ENCODE data around the gene PTGIS. TPM values are rescaled to one million over a fixed set of nuclear protein-coding genes. Genes with fewer than 3 reads are reported as not detected.
A peak's percentile ranks its signal among the peaks of the same experiment; 100 is the strongest.
"Not testable (repeated sequence)": the region's sequence is repeated elsewhere in the genome, so short reads cannot be mapped to it uniquely, and the experiment has no call there.

The PTGIS gene
- polyA plus RNA-seq, 3 donors, result 32.4 to 38.9 (median 34.6) TPM

DNA sequence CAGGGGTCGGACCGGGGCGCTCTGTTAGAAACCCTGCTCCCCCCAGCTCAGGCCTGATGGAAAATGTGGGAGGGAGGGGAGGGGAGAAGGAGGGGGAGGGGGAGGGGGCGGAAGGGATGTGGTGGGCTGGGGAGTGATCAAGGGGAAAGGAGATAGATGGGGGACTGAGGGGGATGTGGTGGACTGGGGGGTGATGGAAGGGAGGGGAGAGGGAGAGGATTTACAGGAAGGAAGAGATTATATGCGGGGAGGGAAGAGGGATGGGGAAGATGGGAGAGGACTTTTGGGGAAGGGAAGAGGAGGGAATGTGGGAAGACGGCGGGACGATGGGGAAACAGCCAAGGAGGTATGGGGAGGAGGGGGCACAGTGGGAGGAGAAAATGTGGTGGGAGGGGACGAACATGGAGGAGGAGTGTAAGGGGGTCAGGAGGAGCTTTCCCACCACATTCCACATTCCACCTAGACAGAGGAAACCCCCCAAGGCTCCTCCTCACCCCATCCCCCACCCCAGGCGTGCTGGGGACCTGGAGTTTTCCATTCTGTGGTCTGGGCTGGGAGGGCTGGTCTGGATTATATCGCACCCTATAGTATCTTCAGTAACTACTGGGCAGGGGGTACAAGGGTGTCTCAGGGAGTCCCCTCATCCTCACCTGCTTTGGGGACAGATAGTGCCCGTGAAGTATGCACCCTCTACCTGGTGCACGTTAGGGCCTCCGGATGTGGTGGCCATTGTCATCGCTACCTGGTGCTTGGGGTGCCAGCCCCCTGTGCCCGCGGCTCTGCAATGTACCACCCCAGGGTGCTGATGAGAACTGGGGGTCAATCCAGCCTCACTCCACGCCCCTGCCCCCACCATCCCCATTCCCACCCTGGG, 578 bp upstream of the PTGIS start:
- DNase-seq (ENCODE audit: extremely low read depth in 1 of 11, low read depth in 9 of 11, low spot score in 4 of 11), result peak in 3 of 11 donors; percentile 50 to 72 (median 51)

DNA sequence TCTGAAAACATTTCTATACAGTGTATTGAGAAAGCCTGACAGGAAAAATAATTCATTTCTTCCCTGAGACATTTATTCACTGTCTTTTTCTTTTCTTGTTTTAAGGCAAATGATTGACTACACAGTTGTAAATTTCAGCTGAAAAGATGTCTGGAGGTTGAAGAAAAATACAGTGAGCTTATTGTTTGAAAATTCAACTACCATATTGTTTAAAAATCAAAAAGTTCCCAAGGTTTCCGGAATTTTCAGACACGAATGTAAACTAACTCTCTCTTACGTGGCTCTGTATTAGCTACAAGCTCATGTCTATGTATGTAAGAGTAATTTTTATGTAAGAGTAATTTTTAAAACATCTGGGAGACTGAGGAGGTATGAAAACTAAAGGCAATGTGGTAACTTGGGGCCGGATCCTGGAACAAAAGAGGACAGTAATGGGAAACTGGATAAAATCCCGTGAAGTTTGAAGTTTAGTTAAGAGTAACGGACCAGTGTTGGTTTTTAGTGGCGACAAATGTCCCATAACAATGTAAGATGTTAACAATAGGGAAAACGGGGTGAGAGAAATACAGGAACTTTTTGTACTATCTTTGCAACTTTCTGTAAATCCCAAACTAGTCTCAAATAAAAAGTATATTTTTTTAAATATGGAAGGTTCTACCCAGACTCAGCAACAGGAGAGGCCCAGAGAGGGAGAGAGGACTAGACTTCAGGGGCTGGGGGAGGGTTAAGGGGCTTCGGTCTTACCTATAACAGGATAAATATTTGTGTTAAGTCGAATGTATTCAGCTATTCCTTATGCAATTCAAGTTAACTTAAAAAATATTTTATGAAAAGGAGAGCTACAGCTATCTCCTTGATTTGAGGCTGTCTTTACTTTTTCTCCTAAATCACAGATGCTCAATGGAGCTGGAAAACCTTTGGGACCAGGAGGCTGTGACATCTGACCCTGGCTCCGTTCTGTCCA, 1.3 kb downstream of the PTGIS start:
- no peak for DNase-seq (ENCODE audit: extremely low read depth in 1 of 11, low read depth in 9 of 11, low spot score in 4 of 11)

DNA sequence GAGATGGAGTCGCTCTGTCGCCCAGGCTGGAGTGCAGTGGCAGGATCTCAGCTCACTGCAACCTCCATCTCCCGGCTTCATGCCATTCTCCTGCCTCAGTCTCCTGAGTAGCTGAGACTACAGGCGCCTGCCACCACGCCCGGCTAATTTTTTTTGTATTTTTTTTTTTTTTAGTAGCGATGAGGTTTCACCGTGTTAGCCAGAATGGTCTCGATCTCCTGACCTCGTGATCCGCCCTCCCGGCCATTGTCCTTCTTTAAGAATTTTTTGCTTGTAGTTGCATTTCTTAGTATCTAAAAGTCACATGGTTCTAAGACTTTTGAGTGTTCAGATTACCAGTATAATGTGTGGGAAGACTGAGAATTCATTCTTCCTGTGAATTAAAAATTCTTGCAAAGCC, 2.9 kb downstream of the PTGIS start:
- not testable (repeated sequence) for DNase-seq (ENCODE audit: extremely low read depth in 1 of 11, low read depth in 9 of 11, low spot score in 4 of 11)

DNA sequence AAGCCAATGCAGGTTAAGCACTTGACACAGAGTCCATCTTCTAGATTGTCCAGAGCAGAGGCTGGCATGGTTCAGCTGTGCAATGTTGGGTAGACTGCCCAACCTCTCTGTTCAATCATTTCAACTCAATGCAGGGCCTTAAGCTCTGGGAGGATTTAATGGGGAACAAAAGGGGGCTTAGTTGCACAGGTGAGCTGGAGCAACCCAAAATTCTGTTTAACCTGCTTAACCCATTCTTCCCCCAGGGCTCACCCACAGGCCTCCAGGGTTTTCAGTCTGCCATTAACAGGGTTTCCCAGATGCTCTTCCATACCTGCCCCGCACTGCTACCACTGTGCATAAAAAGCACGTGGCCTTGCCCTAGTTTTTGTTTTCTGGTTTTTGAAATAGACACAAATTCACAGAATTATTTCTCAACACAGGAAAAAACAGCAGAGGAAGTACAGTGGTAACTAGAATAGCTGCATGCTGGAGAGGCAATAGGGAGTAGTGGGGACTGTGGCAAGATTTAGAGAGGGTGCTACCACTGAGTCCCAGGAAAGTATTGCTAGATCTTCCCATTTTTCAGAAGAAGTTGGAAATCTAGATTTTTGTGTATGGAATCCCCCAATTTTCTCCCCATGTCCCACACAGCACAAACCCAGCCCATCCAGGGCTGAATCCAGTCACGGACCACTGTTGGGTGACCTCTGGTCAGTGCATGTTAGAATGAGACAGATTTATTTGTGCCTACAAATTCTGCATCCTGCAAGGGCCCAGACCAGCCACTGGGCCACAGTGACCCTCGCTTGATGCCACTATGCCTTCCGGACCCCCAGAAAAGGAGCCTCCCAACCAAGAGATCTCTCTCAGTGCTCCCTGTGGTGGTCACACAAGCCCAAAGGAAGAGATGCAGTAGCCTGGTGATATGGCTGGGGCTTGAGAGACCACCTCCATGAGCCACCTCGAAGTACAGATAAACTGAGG, 4.6 kb downstream of the PTGIS start:
- no peak for DNase-seq (ENCODE audit: extremely low read depth in 1 of 11, low read depth in 9 of 11, low spot score in 4 of 11)

DNA sequence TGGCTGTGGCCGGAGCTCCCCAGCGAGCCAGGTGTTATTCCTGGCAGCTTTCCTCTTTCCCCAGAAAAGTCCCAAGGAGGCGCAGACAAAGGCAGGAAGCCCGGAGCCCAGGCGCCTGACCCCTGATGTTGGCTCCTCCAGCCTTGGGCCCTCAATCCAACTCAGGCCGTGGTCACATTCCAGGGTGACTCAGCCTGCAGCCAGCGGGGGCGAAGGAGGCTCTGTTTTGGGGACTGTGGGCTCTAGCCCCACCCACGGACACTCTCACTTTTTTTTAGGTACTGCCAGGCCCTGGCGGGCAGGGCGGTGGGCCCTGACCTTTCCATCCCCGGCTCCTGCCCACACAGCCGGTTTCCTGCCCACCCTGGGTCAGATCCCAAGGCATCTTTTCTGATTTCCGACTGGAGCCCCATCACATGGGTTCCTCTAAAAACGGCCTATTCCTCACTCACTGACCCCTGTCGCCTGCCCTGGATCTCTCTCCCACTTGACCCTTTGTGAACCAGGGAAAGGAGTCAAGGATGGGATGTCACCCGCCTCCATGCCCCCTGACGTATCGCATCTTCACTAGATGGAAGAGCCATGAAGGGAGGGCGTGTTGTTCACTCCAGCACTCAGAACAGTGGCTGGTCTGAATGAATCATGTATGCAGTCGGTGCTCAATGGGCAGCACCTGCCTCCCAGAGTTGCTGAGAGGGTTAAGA, 5.5 kb downstream of the PTGIS start:
- peak in 1 of 11 donors; percentile 29 for DNase-seq (ENCODE audit: extremely low read depth in 1 of 11, low read depth in 9 of 11, low spot score in 4 of 11)

DNA sequence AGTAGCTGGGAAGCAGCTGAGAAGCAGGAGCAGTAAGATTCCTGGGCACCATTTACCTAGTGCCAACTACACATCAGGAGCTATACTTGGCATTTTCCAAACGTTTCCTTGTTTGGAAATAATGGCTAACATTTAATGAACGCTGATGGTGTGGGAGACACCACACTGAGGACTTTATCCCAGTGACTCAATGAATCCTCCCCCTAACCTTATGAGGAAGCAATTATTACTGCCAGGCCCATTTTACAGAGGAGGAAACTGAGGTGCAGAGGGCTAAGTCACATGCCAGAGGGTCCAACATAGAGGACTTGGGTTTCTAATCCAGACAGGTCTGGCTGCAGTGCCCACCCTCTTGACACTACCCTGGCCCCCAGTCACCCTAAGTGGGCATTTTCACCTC, 6.1 kb downstream of the PTGIS start:
- no peak for DNase-seq (ENCODE audit: extremely low read depth in 1 of 11, low read depth in 9 of 11, low spot score in 4 of 11)

DNA sequence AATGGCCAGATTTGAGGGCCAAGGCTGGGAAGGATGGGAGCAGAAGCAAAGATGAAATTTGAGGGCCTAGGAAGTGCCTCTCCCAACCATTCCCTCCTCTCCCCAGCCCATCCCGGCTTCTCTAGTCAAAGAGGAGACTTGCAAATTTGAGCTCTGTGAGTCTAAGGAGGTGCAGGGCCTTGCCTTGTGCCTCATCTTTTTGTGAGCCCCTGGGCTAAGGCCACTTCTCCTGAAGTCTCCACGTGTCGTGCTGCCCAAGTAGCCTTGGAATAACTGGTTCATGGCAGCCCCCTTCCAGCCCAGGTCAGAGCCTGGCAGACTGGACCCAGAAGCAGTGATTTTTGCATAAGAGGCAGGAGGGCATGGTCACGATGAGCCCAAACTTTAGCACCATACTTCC, 6.7 kb downstream of the PTGIS start:
- DNase-seq (ENCODE audit: extremely low read depth in 1 of 11, low read depth in 9 of 11, low spot score in 4 of 11), result no peak

DNA sequence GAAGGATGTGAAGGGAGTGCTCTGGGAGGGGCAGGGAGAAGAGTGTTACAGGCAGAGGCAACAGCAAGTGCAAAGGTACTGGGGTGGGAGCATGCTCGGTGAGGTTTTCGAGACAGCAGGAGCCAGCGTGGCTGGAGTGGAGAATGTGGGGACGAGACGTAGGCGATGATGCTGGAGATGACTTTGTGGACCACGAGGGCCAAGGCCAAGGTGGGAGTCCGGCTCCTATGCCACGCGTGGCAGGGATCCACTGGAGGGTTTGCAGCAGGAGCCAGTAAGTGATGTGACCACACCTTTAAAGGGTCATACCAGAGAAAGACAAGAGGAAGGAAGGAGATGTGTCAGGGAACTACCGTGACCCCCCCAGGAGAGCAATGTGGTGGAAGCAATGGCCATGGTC, 7.3 kb downstream of the PTGIS start:
- DNase-seq (ENCODE audit: extremely low read depth in 1 of 11, low read depth in 9 of 11, low spot score in 4 of 11), result no peak

DNA sequence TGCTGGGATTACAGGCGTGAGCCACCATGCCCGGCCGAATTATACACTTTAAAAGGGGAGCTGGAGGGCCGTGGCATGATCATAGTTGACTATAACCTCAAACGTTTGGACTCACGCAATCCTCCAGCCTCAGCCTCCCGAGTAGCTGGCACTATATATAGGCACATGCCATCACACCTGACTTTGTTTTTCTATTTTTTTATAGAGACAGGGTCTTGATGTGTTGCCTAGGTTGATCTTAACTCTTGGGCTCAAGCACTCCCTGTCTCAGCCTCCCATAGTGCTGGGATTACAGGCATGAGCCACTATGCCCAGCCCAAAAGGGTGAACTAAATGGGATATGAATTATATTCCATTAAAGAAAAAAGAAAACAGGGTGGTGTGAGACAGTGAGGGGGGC, 7.8 kb downstream of the PTGIS start:
- DNase-seq (ENCODE audit: extremely low read depth in 1 of 11, low read depth in 9 of 11, low spot score in 4 of 11), result no peak

DNA sequence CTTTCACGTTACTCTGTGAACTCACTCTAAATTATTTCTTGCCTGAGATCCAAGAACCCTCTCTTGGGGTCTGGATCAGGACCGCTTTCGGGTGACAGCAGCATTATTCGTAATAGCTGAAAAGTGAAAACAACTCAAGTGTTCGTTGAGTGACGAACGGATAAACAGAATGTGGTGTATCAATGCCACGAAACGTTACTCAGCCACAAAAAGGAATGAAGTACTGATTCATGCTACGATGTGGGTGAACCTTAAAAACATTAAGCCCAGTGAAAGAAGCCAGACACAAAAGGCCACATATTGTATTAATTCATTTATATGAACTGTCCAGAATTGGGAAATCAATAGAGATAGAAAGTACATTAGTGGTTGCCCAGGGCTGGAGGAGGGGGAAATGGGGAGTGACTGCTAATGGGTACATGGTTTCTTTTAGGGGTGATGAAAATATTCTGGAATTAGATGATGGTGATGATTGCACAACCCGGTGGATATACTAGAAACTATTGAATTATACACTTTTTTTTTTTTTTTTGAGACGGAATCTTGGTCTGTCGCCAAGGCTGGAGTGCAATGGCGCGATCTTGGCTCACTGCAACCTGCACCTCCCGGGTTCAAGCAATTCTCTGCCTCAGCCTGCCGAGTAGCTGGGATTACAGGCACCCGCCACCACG, 8.4 kb downstream of the PTGIS start:
- DNase-seq (ENCODE audit: extremely low read depth in 1 of 11, low read depth in 9 of 11, low spot score in 4 of 11), result no peak

DNA sequence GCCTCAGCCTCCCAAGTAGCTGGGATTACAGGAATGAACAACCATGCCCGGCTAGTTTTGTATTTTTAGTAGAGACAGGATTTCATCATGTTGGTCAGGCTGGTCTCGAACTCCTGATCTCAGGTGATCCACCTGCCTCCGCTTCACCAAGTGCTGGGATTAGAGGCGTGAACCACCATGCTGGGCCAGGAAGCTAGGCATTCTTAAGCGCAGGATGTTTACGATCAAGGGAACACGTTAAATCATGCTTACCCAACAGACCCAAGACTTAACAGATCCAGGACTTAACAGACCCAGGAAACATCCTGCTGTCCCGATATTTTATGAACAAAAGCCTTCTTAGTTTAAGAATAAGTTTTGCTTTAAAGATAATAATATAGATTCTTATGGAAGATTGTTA, 9.1 kb downstream of the PTGIS start:
- DNase-seq (ENCODE audit: extremely low read depth in 1 of 11, low read depth in 9 of 11, low spot score in 4 of 11), result no peak

DNA sequence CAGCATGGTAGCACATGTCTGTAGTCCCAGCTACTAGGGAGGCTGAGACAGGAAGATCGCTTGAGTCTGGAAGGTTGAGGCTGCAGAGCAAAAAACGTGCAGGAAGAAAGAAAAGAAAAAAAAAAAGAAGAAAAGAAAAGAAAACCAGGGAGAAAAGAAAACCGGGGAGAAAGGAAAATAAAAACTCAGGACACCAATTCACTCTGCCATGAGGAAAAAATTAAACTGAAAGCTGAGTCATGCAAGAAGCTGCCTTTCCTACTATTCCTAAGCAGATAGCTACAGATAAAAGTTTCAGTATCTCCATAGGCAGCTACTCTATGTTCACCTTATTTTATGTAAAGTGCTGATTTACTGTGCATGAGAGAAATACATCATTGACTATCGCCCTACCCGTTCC, 10.5 kb downstream of the PTGIS start:
- no peak for DNase-seq (ENCODE audit: extremely low read depth in 1 of 11, low read depth in 9 of 11, low spot score in 4 of 11)

DNA sequence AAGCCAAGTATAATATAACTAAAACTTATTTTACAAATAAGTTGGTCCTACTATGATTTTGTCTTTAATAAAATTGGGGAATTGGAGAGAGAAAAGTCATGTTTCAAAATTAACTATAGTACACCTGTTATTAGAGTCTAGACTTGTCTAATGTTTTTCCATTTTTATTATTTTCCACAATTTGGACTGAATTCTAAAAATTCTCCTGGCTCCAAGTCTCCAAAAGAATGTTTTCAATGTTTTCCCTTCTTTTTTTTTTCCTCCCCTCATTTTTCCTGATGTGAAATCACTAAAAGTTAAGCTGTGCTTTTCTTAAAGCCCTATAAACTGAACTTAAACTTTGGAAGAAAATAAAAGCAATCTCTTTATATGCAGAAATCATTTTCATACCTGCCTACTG, 11.3 kb downstream of the PTGIS start:
- no peak for DNase-seq (ENCODE audit: extremely low read depth in 1 of 11, low read depth in 9 of 11, low spot score in 4 of 11)

DNA sequence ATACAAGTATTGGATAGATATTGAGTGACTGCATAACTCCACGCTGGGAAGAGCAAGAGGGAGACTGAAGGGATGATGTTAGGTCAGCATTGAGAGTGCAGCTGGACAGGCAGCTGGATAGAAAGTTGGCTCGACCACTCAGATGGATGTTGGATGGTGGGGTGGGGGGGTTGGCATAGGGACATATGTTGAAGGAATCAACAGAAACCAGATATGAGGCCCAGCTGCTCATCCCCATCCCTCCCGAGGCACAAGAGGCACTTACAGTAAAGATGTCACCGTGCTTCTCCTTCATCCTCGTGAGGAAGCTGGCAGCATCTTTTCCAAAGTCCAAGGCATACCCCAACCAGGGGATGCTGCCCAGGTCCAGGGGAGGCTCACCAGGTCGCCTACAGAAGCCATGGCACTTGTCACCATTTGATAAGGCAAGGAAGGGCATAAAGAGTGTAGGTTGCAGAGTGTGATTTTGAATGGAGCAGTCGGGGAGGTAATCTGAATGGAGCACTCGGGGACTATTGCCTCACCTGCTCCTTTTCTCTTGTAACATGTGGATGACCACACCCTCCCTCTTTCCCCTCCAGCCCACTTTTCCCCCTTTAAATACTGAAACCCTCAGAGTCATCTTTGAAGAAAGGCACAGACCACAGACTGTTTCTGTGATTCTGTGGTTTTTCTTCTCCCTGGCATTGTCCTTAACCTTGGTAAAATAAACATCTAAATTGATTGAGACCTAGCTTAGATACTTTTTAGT, 18.0 kb downstream of the PTGIS start:
- no peak for DNase-seq (ENCODE audit: extremely low read depth in 1 of 11, low read depth in 9 of 11, low spot score in 4 of 11)

DNA sequence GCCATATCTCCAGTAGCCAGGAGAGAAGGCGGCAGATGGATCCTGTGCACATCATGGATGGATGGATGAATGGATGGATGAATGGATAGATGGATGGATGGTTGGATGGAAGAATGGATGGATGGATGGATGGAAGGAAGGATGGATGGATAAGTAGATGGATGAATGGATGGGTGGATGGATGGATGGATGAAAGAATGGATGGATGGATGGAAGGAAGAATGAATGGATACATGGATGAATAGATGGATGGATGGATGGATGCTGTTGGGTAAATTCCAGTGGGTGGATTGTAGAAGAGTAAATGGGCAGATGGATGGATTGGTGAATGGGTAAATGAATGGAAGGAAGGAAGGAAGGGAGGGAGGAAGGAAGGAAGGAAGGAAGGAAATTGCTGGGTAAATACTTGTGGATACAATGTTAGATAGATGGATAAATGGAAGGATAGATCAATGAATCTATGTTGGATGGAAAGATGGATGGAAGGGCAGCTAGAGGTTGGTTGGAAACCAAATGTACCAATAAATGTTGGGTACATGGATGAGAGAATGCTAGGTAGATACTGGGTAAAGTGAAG, 19.5 kb downstream of the PTGIS start:
- DNase-seq (ENCODE audit: extremely low read depth in 1 of 11, low read depth in 9 of 11, low spot score in 4 of 11), result no peak

DNA sequence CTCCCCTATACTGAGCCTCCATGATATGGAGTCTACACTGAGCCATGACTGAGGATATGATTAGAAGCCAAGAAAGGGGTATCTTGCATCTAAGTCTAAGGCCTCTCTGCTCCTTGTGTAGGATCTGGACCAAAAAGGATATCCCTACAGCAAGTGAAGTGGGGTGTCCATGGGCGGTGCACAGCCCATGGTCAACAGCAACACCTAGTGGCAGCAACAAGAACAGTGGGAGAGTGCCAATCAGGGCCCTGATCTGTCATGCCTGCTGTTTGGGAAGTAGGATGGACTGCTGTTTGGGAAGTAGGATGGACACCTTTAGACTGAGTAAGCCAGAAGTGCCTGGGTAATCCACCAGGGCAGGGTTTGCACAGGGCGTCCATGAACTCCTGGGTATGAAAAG, 22.4 kb downstream of the PTGIS start:
- DNase-seq (ENCODE audit: extremely low read depth in 1 of 11, low read depth in 9 of 11, low spot score in 4 of 11), result no peak

DNA sequence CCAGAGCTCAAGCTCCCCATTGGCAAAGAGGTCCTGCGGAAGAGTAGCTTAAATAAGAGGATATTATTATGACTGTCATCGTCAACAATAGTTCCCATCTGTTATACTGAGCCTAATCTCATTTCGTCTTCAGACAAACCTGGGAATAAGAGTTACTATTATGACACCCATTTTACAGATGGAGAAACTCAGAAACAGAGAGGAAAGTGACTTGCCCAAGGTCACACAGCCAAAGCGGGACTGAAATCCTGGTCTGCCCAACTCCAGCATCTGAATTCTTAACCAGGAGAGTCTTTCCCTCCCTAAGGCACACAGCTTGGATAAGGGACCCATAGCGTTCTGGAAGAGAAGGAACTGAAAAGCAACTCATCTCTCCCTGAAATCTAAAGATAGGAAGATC, 23.4 kb downstream of the PTGIS start:
- no peak for DNase-seq (ENCODE audit: extremely low read depth in 1 of 11, low read depth in 9 of 11, low spot score in 4 of 11)

All from renal cortex interstitium (tissue), 11 donors.